ENCODE data around the gene FLOT2.

DNA sequence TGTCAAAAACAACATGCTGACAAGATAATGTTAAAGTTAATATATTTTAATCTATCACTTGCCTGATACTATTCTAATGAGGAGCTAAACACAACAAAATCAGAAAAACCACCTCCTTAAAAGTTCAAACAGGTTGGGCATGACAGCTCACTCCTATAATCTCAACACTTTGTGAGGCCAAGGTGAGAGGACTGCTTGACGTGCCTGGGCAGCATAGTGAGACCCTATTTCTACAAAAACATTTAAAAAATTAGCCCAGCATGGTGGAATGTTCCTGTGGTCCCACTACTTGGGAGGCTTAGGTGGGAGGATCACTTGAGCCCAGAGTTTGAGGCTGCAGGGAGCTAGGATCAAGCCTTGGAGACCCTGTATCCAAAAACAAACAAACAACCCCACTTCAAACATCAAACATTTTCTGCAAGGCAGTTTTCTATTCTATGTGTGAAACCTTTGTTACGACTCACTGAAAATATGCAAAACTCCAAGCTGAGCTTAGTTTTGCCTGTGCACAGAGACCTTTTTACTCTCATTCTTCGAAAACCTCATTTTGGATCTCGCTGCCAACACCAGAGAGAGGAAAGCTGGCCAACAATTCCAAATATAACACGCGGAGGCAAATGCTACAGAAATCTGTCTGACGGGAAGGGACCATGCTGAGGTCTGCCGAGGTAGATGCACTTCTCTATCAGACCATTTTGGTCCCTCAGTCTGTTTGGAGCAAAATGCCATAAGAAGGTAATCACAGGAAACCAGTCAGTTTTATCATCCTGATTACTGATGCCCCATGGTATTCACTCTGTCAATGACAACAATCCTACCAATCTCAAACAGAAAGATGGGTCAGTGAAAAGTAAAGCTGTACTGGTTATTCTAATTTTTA is 47.6 kb upstream of the FLOT2 start:
- TF ChIP-seq, protein P1, sequence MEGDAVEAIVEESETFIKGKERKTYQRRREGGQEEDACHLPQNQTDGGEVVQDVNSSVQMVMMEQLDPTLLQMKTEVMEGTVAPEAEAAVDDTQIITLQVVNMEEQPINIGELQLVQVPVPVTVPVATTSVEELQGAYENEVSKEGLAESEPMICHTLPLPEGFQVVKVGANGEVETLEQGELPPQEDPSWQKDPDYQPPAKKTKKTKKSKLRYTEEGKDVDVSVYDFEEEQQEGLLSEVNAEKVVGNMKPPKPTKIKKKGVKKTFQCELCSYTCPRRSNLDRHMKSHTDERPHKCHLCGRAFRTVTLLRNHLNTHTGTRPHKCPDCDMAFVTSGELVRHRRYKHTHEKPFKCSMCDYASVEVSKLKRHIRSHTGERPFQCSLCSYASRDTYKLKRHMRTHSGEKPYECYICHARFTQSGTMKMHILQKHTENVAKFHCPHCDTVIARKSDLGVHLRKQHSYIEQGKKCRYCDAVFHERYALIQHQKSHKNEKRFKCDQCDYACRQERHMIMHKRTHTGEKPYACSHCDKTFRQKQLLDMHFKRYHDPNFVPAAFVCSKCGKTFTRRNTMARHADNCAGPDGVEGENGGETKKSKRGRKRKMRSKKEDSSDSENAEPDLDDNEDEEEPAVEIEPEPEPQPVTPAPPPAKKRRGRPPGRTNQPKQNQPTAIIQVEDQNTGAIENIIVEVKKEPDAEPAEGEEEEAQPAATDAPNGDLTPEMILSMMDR (conservative IDR thresholded peaks at IDR 0.05; ENCODE audit: low read depth, low read length), result no peak
- no peak for TF ChIP-seq EZH2 (IDR thresholded peaks at IDR 0.05; ENCODE audit: low read length, unreplicated experiment)
